HAP-1 (cell line): ENCODE results near the gene MYO15A.

Experiments
- DNase-seq, 2 experiments: peaks; one replicate each; pipeline ENCODE4 v3.0.0-alpha.2; 2016 to 2020; ENCODE audit warnings: low spot score in 2 of 2
- H3K27me3 ChIP-seq: fragments of 250-450 bp; sonication (Bioruptor Pico); 2 replicates; pipeline ENCODE4 v1.5.1; 2020; ENCODE audit warnings: low read depth, mild to moderate bottlenecking, moderate library complexity
- H3K36me3 ChIP-seq: fragments of 250-450 bp; sonication (Bioruptor Pico); replicated peaks from 2 replicates; pipeline ENCODE4 v1.5.1; 2020; ENCODE audit warnings: mild to moderate bottlenecking
- H3K4me1 ChIP-seq: fragments of 250-450 bp; sonication (Bioruptor Pico); 2 replicates; pipeline ENCODE4 v1.5.1; 2020; ENCODE audit warnings: mild to moderate bottlenecking
- H3K4me3 ChIP-seq: fragments of 250-450 bp; sonication (Bioruptor Pico); 2 replicates; pipeline ENCODE4 v1.5.1; 2020; ENCODE audit warnings: mild to moderate bottlenecking, moderate library complexity
- H3K9me3 ChIP-seq: fragments of 250-450 bp; sonication (Bioruptor Pico); 2 replicates; pipeline ENCODE4 v1.5.1; 2020; ENCODE audit warnings: mild to moderate bottlenecking, moderate library complexity
- in situ Hi-C: fragments of 300-500 bp; cut with MboI; formaldehyde crosslinking; loops from 3 replicates; pipeline ENCODE4 v1.14.3; 2020; ENCODE audit warnings: low sequenced_read_pairs, inconsistent platforms, mixed read lengths

MYO15A gene

GRCh38 chr17:18087610-18088491 lies 20.7 kb upstream of the MYO15A start, which contains the start of gene DRG2:
Gene DRG2 (plus strand): TSS chr17:18087948. CDS start chr17:18088024, 76 bp downstream.
- H3K4me1 ChIP-seq = peaks cover 12% of the 10 kb centered on the region
- peaks cover 3% of the 10 kb centered on the region; the same call in 1 of the 2 replicates for H3K36me3 ChIP-seq
- peak within 1 kb of the TSS; percentile 95 for H3K4me3 ChIP-seq
- H3K9me3 ChIP-seq = 0 out of 2 replicates have a peak, but pooled peaks cover 2% of the 10 kb centered on the region
- peak; percentile 82 to 94 for DNase-seq
- H3K27me3 ChIP-seq = no peaks in the 10 kb centered on the region
- in situ Hi-C loops = no loop called here

GRCh38 chr17:18089613-18090012 lies 18.9 kb upstream of the MYO15A start:
- no peak for DNase-seq

GRCh38 chr17:18093616-18094408 lies 14.7 kb upstream of the MYO15A start:
- no peak overlapping the region for H3K4me3 ChIP-seq
- in situ Hi-C loops = no loop called here
- H3K4me1 ChIP-seq = peaks cover 1% of the 10 kb centered on the region
- DNase-seq = peak in 1 of 2 experiments; percentile 66
- peaks cover 49% of the 10 kb centered on the region for H3K36me3 ChIP-seq
- H3K9me3 ChIP-seq = no peaks in the 10 kb centered on the region
- H3K27me3 ChIP-seq = no peaks in the 10 kb centered on the region

More at GRCh38 chr17:18089613-18090012, 18.9 kb upstream of the MYO15A start:
- Histone ChIP-seq H3K4me3 (no peak overlapping the region), H3K4me1 (peaks cover 12% of the 10 kb centered on the region), H3K9me3 (0 out of 2 replicates have a peak, but pooled peaks cover 2% of the 10 kb centered on the region), H3K27me3 (no peaks in the 10 kb centered on the region), H3K36me3 (peaks cover 15% of the 10 kb centered on the region)
- in situ Hi-C loops = no loop called here

- Histone ChIP-seq H3K9me3 (no peaks in the 10 kb centered on the region), H3K36me3 (peaks cover 55% of the 10 kb centered on the region), H3K27me3 (no peaks in the 10 kb centered on the region), H3K4me1 (no peaks in the 10 kb centered on the region), H3K4me3 (no peak overlapping the region)
- no peak for DNase-seq
- in situ Hi-C loops = no loop called here
These were observed 14.1 kb upstream of the MYO15A start for GRCh38 chr17:18094409-18094807.

- no peaks in the 10 kb centered on the region for H3K9me3 ChIP-seq
- peaks cover 60% of the 10 kb centered on the region for H3K36me3 ChIP-seq
- H3K27me3 ChIP-seq = no peaks in the 10 kb centered on the region
- no peak for DNase-seq
- in situ Hi-C loops = no loop called here
- no peaks in the 10 kb centered on the region for H3K4me1 ChIP-seq
- no peak overlapping the region for H3K4me3 ChIP-seq
These were observed 9.0 kb upstream of the MYO15A start for GRCh38 chr17:18099516-18099915.

- no peak for DNase-seq
- Histone ChIP-seq H3K4me1 (no peaks in the 10 kb centered on the region), H3K27me3 (no peaks in the 10 kb centered on the region), H3K9me3 (no peaks in the 10 kb centered on the region), H3K4me3 (no peak overlapping the region), H3K36me3 (peaks cover 56% of the 10 kb centered on the region)
- in situ Hi-C loops = no loop called here
These were observed 7.9 kb upstream of the MYO15A start for GRCh38 chr17:18100616-18101015.

GRCh38 chr17:18101828-18102227 lies 6.7 kb upstream of the MYO15A start:
- H3K4me1 ChIP-seq = no peaks in the 10 kb centered on the region
- no peak for DNase-seq
- in situ Hi-C loops = no loop called here
- H3K27me3 ChIP-seq = no peaks in the 10 kb centered on the region
- peaks cover 45% of the 10 kb centered on the region for H3K36me3 ChIP-seq
- no peak overlapping the region for H3K4me3 ChIP-seq
- H3K9me3 ChIP-seq = no peaks in the 10 kb centered on the region

GRCh38 chr17:18102640-18103039 lies 5.9 kb upstream of the MYO15A start:
- Histone ChIP-seq H3K4me1 (no peaks in the 10 kb centered on the region), H3K9me3 (no peaks in the 10 kb centered on the region), H3K36me3 (peaks cover 43% of the 10 kb centered on the region), H3K4me3 (no peak overlapping the region), H3K27me3 (no peaks in the 10 kb centered on the region)
- in situ Hi-C loops = no loop called here
- DNase-seq = no peak

GRCh38 chr17:18105027-18105426 lies 3.5 kb upstream of the MYO15A start:
- peaks cover 19% of the 10 kb centered on the region for H3K36me3 ChIP-seq
- no peaks in the 10 kb centered on the region for H3K9me3 ChIP-seq
- no peak overlapping the region for H3K4me3 ChIP-seq
- H3K4me1 ChIP-seq = no peaks in the 10 kb centered on the region
- no peaks in the 10 kb centered on the region for H3K27me3 ChIP-seq
- in situ Hi-C loops = no loop called here
- DNase-seq = no peak

GRCh38 chr17:18105595-18105994 lies 3.0 kb upstream of the MYO15A start:
- Histone ChIP-seq H3K9me3 (no peaks in the 10 kb centered on the region), H3K4me1 (no peaks in the 10 kb centered on the region), H3K27me3 (no peaks in the 10 kb centered on the region), H3K4me3 (no peak overlapping the region), H3K36me3 (peaks cover 17% of the 10 kb centered on the region)
- DNase-seq = no peak
- in situ Hi-C loops = no loop called here

GRCh38 chr17:18106211-18106610 lies 2.3 kb upstream of the MYO15A start:
- no peaks in the 10 kb centered on the region for H3K4me1 ChIP-seq
- in situ Hi-C loops = no loop called here

GRCh38 chr17:18107061-18107790 lies 1.3 kb upstream of the MYO15A start:
- Histone ChIP-seq H3K36me3 (peaks cover 7% of the 10 kb centered on the region; the same call in 1 of the 2 replicates), H3K4me1 (no peaks in the 10 kb centered on the region), H3K9me3 (no peaks in the 10 kb centered on the region), H3K4me3 (no peak overlapping the region), H3K27me3 (no peaks in the 10 kb centered on the region)
- in situ Hi-C loops = no loop called here
- DNase-seq = no peak

More at GRCh38 chr17:18106211-18106610, 2.3 kb upstream of the MYO15A start:
- Histone ChIP-seq H3K36me3 (peaks cover 16% of the 10 kb centered on the region), H3K4me3 (no peak overlapping the region), H3K27me3 (no peaks in the 10 kb centered on the region), H3K9me3 (no peaks in the 10 kb centered on the region)
- DNase-seq = no peak

GRCh38 chr17:18107971-18108370 lies 585 bp upstream of the MYO15A start:
- DNase-seq = no peak
- Histone ChIP-seq H3K36me3 (peaks cover 7% of the 10 kb centered on the region; the same call in 1 of the 2 replicates), H3K4me3 (no peak overlapping the region), H3K27me3 (no peaks in the 10 kb centered on the region), H3K9me3 (no peaks in the 10 kb centered on the region), H3K4me1 (no peaks in the 10 kb centered on the region)
- in situ Hi-C loops = no loop called here
